Lower leg skin (tissue), 4 donors: Measurements from ENCODE around the gene DDRGK1. TPM values are rescaled to one million over a fixed set of nuclear protein-coding genes. Genes with fewer than 3 reads are reported as not detected.

Source experiments
- DNase-seq, 2 donors: peaks; one replicate each; pipeline ENCODE4 v3.0.0-alpha.2; 2019; ENCODE audit warnings: low spot score in 2 of 2
- H3K4me3 ChIP-seq: fragments of 200-600 bp; sonication (generic); 2 replicates; pipeline ENCODE4 v1.5.1; 2017; ENCODE audit warnings: mild to moderate bottlenecking, low read depth; ENCODE audit not compliant: poor library complexity, severe bottlenecking
- CTCF ChIP-seq, 3 donors: fragments of 450-650 bp; IDR thresholded peaks; one replicate each; pipeline ENCODE4 v1.5.1; 2016; ENCODE audit warnings: antibody characterized with exemption in 3 of 3, mild to moderate bottlenecking in 3 of 3, moderate library complexity in 2 of 3
- POLR2A ChIP-seq, 2 donors: fragments of 450-650 bp; IDR thresholded peaks; one replicate each; pipeline ENCODE4 v1.6.1; 2016 to 2017; ENCODE audit warnings: antibody characterized with exemption in 2 of 2, mild to moderate bottlenecking in 1 of 2, moderate library complexity in 1 of 2
- WGBS, 2 donors: methylation state at CpG; one replicate each; pipeline ENCODE4 v1.1.5; 2018; 5-methylcytosine and 5-hydroxymethylcytosine counted together
- intact Hi-C: fragments of 100-400 bp; cut with DNase I; formaldehyde crosslinking; loops from one replicate; pipeline ENCODE4 v1.15.0; 2023; ENCODE audit warnings: low total_unique reads
- total RNA-seq, 4 donors: library from RNA; depleted of rRNA; stranded (reverse); fragments of >200 nt; gene quantifications; one replicate each; pipeline ENCODE4 v1.1.0, GENCODE V29; 2016

Gene DDRGK1
- total RNA-seq, 4 donors from 2014 or later = 53.6 to 109 (median 89.0) TPM

- 93% methylated on average over 14 of the region's 14 CpGs for WGBS, 2 donors
- H3K4me3 ChIP-seq = no peak overlapping the region
- DNase-seq = peak in 1 of 2 donors; percentile 71
- intact Hi-C loops = no loop called here
- TF ChIP-seq POLR2A (IDR thresholded peaks at IDR 0.05) = no peak
Measured at GRCh38 chr20:3163099-3164042, 41.1 kb downstream of the DDRGK1 start.

- no peak for TF ChIP-seq POLR2A (IDR thresholded peaks at IDR 0.05)
- TF ChIP-seq CTCF (IDR thresholded peaks at IDR 0.05) = no peak
- H3K4me3 ChIP-seq = no peak overlapping the region
- 55 to 58% methylated on average over 11 of the region's 11 CpGs for WGBS, 2 donors
- DNase-seq = peak in 1 of 2 donors; percentile 82
- intact Hi-C loops = no loop called here
Measured at GRCh38 chr20:3162080-3162611, 42.3 kb downstream of the DDRGK1 start.

- H3K4me3 ChIP-seq = no peak overlapping the region
- DNase-seq = no peak
- 69 to 71% methylated on average over 5 of the region's 5 CpGs for WGBS, 2 donors
- TF ChIP-seq POLR2A (IDR thresholded peaks at IDR 0.05) (no peak), CTCF (IDR thresholded peaks at IDR 0.05) (no peak)
- intact Hi-C loops = no loop called here
Measured at GRCh38 chr20:3161316-3162079, 43.0 kb downstream of the DDRGK1 start.

- TF ChIP-seq POLR2A (IDR thresholded peaks at IDR 0.05) = no peak
- no peak for TF ChIP-seq CTCF (IDR thresholded peaks at IDR 0.05)
- 92 to 95% methylated on average over 6 of the region's 6 CpGs for WGBS, 2 donors
- intact Hi-C loops = no loop called here
- no peak overlapping the region for H3K4me3 ChIP-seq
- DNase-seq = peak in 1 of 2 donors; percentile 69
Measured at GRCh38 chr20:3160418-3160817, 44.1 kb downstream of the DDRGK1 start.

- TF ChIP-seq POLR2A (IDR thresholded peaks at IDR 0.05) = no peak
- no peak for TF ChIP-seq CTCF (IDR thresholded peaks at IDR 0.05)
- intact Hi-C loops = no loop called here
- WGBS, 2 donors = 1 to 3% methylated on average over 10 of the region's 10 CpGs
- peak in 1 of 2 donors; percentile 68 for DNase-seq
- peak overlapping the region; percentile 85 for H3K4me3 ChIP-seq
Measured at GRCh38 chr20:3158968-3159431, 45.5 kb downstream of the DDRGK1 start.

GRCh38 chr20:3157817-3158216 is 46.7 kb downstream of the DDRGK1 start:
- TF ChIP-seq POLR2A (IDR thresholded peaks at IDR 0.05) = no peak
- no peak for TF ChIP-seq CTCF (IDR thresholded peaks at IDR 0.05)
- H3K4me3 ChIP-seq = no peak overlapping the region
- 76% methylated on average over 11 of the region's 11 CpGs for WGBS, 2 donors
- intact Hi-C loops = no loop called here
- peak in 1 of 2 donors; percentile 74 for DNase-seq
